HG03066 (cell line): ENCODE measurements around the gene JMJD7.
"Not testable (repeated sequence)": the region's sequence is repeated elsewhere in the genome, so short reads cannot be mapped to it uniquely, and the experiment has no call there.

Source experiments
- ATAC-seq: cut with Tn5 transposase; IDR thresholded peaks from one replicate; pipeline ENCODE4 v1.9.1; 2021; ENCODE audit warnings: low read depth; ENCODE audit not compliant: unreplicated experiment

The JMJD7 gene

GRCh38 chr15:41819455-41820050 is 8.3 kb upstream of the JMJD7 start:
- no peak for ATAC-seq

GRCh38 chr15:41820791-41821423 is 7.0 kb upstream of the JMJD7 start:
- no peak for ATAC-seq

GRCh38 chr15:41821831-41822230 is 6.1 kb upstream of the JMJD7 start:
- ATAC-seq: no peak

- ATAC-seq: no peak
Observed at GRCh38 chr15:41822471-41822870, 5.4 kb upstream of the JMJD7 start.

- no peak for ATAC-seq
Observed at GRCh38 chr15:41822957-41823356, 4.9 kb upstream of the JMJD7 start.

- ATAC-seq: no peak
Observed at GRCh38 chr15:41823502-41823901, 4.4 kb upstream of the JMJD7 start.

- no peak for ATAC-seq
Observed at GRCh38 chr15:41824062-41824745, 3.7 kb upstream of the JMJD7 start.

GRCh38 chr15:41825145-41825544 is 2.7 kb upstream of the JMJD7 start:
- ATAC-seq: no peak

GRCh38 chr15:41825572-41826535 is 2.0 kb upstream of the JMJD7 start:
- ATAC-seq: no peak

GRCh38 chr15:41827290-41827879 is 507 bp upstream of the JMJD7 start:
- peak; percentile 30 for ATAC-seq

- ATAC-seq: no peak
Observed at GRCh38 chr15:41828807-41829141, 882 bp downstream of the JMJD7 start.

- no peak for ATAC-seq
Observed at GRCh38 chr15:41829959-41830646, 2.2 kb downstream of the JMJD7 start.

GRCh38 chr15:41831291-41831690 is 3.4 kb downstream of the JMJD7 start:
- ATAC-seq: not testable (repeated sequence)

- ATAC-seq: no peak
Observed at GRCh38 chr15:41832208-41832607, 4.3 kb downstream of the JMJD7 start.

GRCh38 chr15:41832875-41833274 is 5.0 kb downstream of the JMJD7 start:
- no peak for ATAC-seq

- no peak for ATAC-seq
Observed at GRCh38 chr15:41834096-41834495, 6.2 kb downstream of the JMJD7 start.

GRCh38 chr15:41836073-41836472 is 8.2 kb downstream of the JMJD7 start:
- ATAC-seq: no peak

GRCh38 chr15:41836713-41837454 is 9.0 kb downstream of the JMJD7 start:
- no peak for ATAC-seq

GRCh38 chr15:41838400-41838897 is 10.6 kb downstream of the JMJD7 start, which contains the start of gene PLA2G4B:
TSS of gene PLA2G4B (plus strand) at chr15:41838847. CDS start at chr15:41838914, 67 bp downstream.
- no peak for ATAC-seq
